Heart left ventricle (tissue), 16 donors: ENCODE results near the gene PER3. TPM values are rescaled to one million over a fixed set of nuclear protein-coding genes. Genes with fewer than 3 reads are reported as not detected.
"Not testable (repeated sequence)": the region's sequence is repeated elsewhere in the genome, so short reads cannot be mapped to it uniquely, and the experiment has no call there.

ENCODE experiments used
- ATAC-seq, 4 donors: fragments of 200-7000 bp; cut with Tn5 transposase; one replicate each; pipeline ENCODE4 v1.9.1; 2020 to 2022; ENCODE audit warnings: moderate library complexity in 4 of 4, mild to moderate bottlenecking in 3 of 4, moderate number of reproducible peaks in 1 of 4
- DNase-seq, 5 donors: peaks; one replicate each; pipeline ENCODE4 v3.0.0-alpha.2; 2020
- H3K27ac ChIP-seq, 12 donors: fragments of 200-600 bp; sonication (generic) in 4 of 12; one replicate each; pipeline versions ENCODE4 v1.5.0 to v1.8.0; 2016 to 2022; ENCODE audit warnings: mild to moderate bottlenecking in 2 of 12
- H3K27me3 ChIP-seq, 9 donors: fragments of 200-600 bp; sonication (generic) in 2 of 9; one replicate each; pipeline versions ENCODE4 v1.5.1 to v1.8.0; 2016 to 2022; ENCODE audit warnings: mild to moderate bottlenecking in 3 of 9
- H3K36me3 ChIP-seq, 9 donors: fragments of 200-600 bp; sonication (generic) in 2 of 9; one replicate each; pipeline versions ENCODE4 v1.5.0 to v1.8.0; 2018 to 2022; ENCODE audit warnings: mild to moderate bottlenecking in 2 of 9
- H3K4me1 ChIP-seq, 12 donors: fragments of 200-600 bp; sonication (generic) in 4 of 12; one replicate each; pipeline versions ENCODE4 v1.5.0 to v1.8.0; 2016 to 2022; ENCODE audit warnings: mild to moderate bottlenecking in 3 of 12
- H3K4me3 ChIP-seq, 12 donors: fragments of 200-600 bp; sonication (generic) in 4 of 12; one replicate each; pipeline versions ENCODE4 v1.5.0 to v1.8.0; 2017 to 2022; ENCODE audit warnings: mild to moderate bottlenecking in 9 of 12, moderate library complexity in 4 of 12
- H3K9me3 ChIP-seq, 12 donors: fragments of 200-600 bp; sonication (generic) in 4 of 12; one replicate each; pipeline versions ENCODE4 v1.5.0 to v1.8.0; 2016 to 2022; ENCODE audit warnings: mild to moderate bottlenecking in 1 of 12
- POLR2A ChIP-seq, 2 donors: fragments of 450-650 bp; IDR thresholded peaks; one replicate each; pipeline ENCODE4 v1.6.1; 2017; ENCODE audit warnings: antibody characterized with exemption in 2 of 2, mild to moderate bottlenecking in 2 of 2, moderate library complexity in 2 of 2
- WGBS, 4 donors: extraction: QIAGEN DNeasy Blood & Tissue Kit in 2 of 4; methylation state at CpG; one replicate each; pipeline versions ENCODE4 v1.1.5 to v1.1.7; 2013 to 2018; 5-methylcytosine and 5-hydroxymethylcytosine counted together
- intact Hi-C, 10 donors: fragments of 100-400 bp; cut with DNase I; formaldehyde crosslinking; loops; one replicate each; pipeline versions ENCODE4 v1.11.1 to v1.14.2; 2022
- polyA plus RNA-seq, 2 donors: library from polyadenylated mRNA; stranded (reverse); fragments of 200-250 nt; gene quantifications; one replicate each; pipeline ENCODE4 v1.2.3, GENCODE V29; 2013
- total RNA-seq, 9 donors: library from RNA; depleted of rRNA in 2 of 9; stranded (reverse); fragments of >200 nt in 2 of 9; fragmentation: NEBNext Ultra II Directional in 3 of 9; extraction: Animal tissue kit (Norgen Biotek cat#: 25700) in 3 of 9; gene quantifications; one replicate each; pipeline versions ENCODE4 v1.1.0 to v1.2.4, GENCODE V29; 2016 to 2023
- TF ChIP-seq, protein P1 (sequence below), 12 donors: fragments of 200-600 bp; sonication (generic) in 4 of 12; IDR thresholded peaks; one replicate each; pipeline versions ENCODE4 v1.5.0 to v1.8.0; 2018 to 2022; ENCODE audit warnings: antibody characterized with exemption in 12 of 12, mild to moderate bottlenecking in 5 of 12
- donor health status: ischemic (EF 13 %, LVEDD 7.1; RV severe dilation, severe dysfunction).
- donor health status: healthy with polysubstance abuse.
- donor health status: DM: no; HTN: yes; CAD: no.
- donor health status: DM: no; HTN: no; CAD: no.
- donor health status: ischemic (EF 25% LVEDD 6.9; RV normal size, moderate dysfunction).
- donor health status: ischemic (EF 25% LVEDD 5.7; RV mildly dilated, moderate dysfunction).
- donor health status: healthy.
- donor health status: DM: yes; HTN: yes; CAD: no.
- donor health status: ischemic (EF 35%, LVEDD 5.7; RV mildly dilated, moderate dysfunction).
- donor health status: nonischemic (EF 11% LVEDD 7.7; RV severe dilation, severe dysfunction).
- donor health status: DM: yes; HTN: yes; CAD: no.
- donor health status: PGD.
- donor health status: ischemic (EF 29% LVEDD 5.4; RV normal size, mild dysfunction).
- donor health status: nonischemic (EF 23%, LVEDD 6.1; RV moderate dilation, normal function).

The PER3 gene
- total and polyA plus RNA-seq, 11 donors, result 3.3 to 46.6 (median 16.0) TPM

- ATAC-seq (no peak), DNase-seq (no peak)
- intact Hi-C loops, result no loop called here
- TF ChIP-seq POLR2A (IDR thresholded peaks at IDR 0.05), result no peak
- TF ChIP-seq, protein P1, sequence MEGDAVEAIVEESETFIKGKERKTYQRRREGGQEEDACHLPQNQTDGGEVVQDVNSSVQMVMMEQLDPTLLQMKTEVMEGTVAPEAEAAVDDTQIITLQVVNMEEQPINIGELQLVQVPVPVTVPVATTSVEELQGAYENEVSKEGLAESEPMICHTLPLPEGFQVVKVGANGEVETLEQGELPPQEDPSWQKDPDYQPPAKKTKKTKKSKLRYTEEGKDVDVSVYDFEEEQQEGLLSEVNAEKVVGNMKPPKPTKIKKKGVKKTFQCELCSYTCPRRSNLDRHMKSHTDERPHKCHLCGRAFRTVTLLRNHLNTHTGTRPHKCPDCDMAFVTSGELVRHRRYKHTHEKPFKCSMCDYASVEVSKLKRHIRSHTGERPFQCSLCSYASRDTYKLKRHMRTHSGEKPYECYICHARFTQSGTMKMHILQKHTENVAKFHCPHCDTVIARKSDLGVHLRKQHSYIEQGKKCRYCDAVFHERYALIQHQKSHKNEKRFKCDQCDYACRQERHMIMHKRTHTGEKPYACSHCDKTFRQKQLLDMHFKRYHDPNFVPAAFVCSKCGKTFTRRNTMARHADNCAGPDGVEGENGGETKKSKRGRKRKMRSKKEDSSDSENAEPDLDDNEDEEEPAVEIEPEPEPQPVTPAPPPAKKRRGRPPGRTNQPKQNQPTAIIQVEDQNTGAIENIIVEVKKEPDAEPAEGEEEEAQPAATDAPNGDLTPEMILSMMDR (IDR thresholded peaks at IDR 0.05), result no peak
- 58 to 61% (median 59%) methylated on average over 5 of the region's 5 CpGs for WGBS, 4 donors
- H3K27ac ChIP-seq, result no peak overlapping the region
- no peaks in the 10 kb centered on the region for H3K27me3 ChIP-seq
- peaks cover 0 to 21% (median 0%) of the 10 kb centered on the region in 12 donors for H3K9me3 ChIP-seq
- peaks cover 0 to 43% (median 33%) of the 10 kb centered on the region in 12 donors for H3K4me1 ChIP-seq
- H3K36me3 ChIP-seq, result peaks cover 0 to 67% (median 49%) of the 10 kb centered on the region in 9 donors
- peak overlapping the region in 1 of 12 donors; percentile 13 for H3K4me3 ChIP-seq
These were observed 2.7 kb downstream of the PER3 start for GRCh38 chr1:7786795-7787194.

- WGBS, 4 donors, result 59 to 89% (median 81%) methylated on average over 5 of the region's 5 CpGs
- intact Hi-C loops, result loop anchor here in 1 of 10 donors (5.0 kb wide), 1 partner anchor 42 kb away; no protein-coding TSS in a partner anchor
- no peak for TF ChIP-seq POLR2A (IDR thresholded peaks at IDR 0.05)
- TF ChIP-seq, protein P1 (IDR thresholded peaks at IDR 0.05), result no peak
- H3K9me3 ChIP-seq, result peaks cover 0 to 22% (median 0%) of the 10 kb centered on the region in 12 donors
- no peak for ATAC-seq
- no peak for DNase-seq
- H3K27me3 ChIP-seq, result no peaks in the 10 kb centered on the region
- no peak overlapping the region for H3K4me3 ChIP-seq
- peaks cover 0 to 97% (median 64%) of the 10 kb centered on the region in 9 donors for H3K36me3 ChIP-seq
- peaks cover 0 to 31% (median 20%) of the 10 kb centered on the region in 12 donors for H3K4me1 ChIP-seq
- no peak overlapping the region for H3K27ac ChIP-seq
These were observed 5.7 kb downstream of the PER3 start for GRCh38 chr1:7789828-7790227.

DNA sequence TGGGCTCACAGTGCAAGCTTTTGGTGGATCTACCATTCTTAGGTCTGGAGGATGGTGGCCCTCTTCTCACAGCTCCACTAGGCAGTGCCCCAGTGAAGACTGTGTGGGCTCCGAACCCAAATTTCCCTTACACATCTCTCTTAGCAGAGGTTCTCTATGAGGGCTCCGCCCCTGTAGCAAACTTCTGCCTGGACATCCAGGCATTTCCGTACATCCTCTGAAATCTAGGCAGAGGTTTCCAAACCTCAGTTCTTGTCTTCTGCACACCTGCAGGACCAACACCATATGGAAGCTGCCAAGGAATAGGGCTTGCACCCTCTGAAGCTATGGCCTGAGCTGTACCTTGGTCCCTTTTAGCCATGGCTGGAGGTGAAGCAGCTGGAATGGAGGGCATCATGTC, 6.9 kb downstream of the PER3 start:
- Histone ChIP-seq H3K9me3 (peaks cover 0 to 22% (median 0%) of the 10 kb centered on the region in 12 donors), H3K4me1 (peaks cover 0 to 20% (median 14%) of the 10 kb centered on the region in 12 donors), H3K36me3 (peaks cover 0 to 100% (median 69%) of the 10 kb centered on the region in 9 donors)
- not testable (repeated sequence) for DNase-seq, H3K4me3 ChIP-seq, H3K27me3 ChIP-seq, ATAC-seq, H3K27ac ChIP-seq
- intact Hi-C loops, result loop anchor here in 1 of 10 donors (5.0 kb wide), 1 partner anchor 41 kb away; no protein-coding TSS in a partner anchor
- 96 to 100% (median 98%) methylated on average over 3 of the region's 3 CpGs for WGBS, 4 donors

DNA sequence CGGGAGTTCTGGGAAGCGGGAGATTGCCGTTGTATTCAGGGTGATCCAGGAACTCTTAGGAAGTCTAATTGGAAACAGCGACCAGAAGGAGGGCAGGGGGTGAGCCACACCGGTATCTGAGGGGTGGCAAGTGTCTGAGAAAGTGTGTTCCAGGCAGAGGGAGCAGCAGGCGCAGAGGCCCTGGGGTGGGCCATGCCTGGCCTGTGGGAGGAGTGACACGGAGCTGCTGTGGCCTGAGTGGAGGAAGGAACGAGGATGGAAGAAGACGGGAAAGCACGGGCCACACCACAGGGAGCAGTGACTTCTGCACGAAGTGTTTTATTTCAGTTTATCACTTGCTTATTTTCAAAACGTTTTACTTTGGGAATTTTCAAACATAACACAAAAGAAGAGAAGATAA, 11.3 kb downstream of the PER3 start:
- Histone ChIP-seq H3K4me3 (no peak overlapping the region), H3K36me3 (peaks cover 0 to 100% (median 77%) of the 10 kb centered on the region in 9 donors), H3K27me3 (no peaks in the 10 kb centered on the region), H3K9me3 (peaks cover 0 to 15% (median 0%) of the 10 kb centered on the region in 12 donors), H3K4me1 (no peaks in the 10 kb centered on the region), H3K27ac (no peak overlapping the region)
- ATAC-seq (no peak), DNase-seq (no peak)
- intact Hi-C loops, result no loop called here
- WGBS, 4 donors, result 84 to 92% (median 90%) methylated on average over 12 of the region's 12 CpGs
- no peak for TF ChIP-seq POLR2A (IDR thresholded peaks at IDR 0.05)
- TF ChIP-seq, protein P1 (IDR thresholded peaks at IDR 0.05), result no peak

- ATAC-seq (no peak), DNase-seq (no peak)
- Histone ChIP-seq H3K4me1 (no peaks in the 10 kb centered on the region), H3K36me3 (peaks cover 0 to 100% (median 81%) of the 10 kb centered on the region in 9 donors), H3K9me3 (no peaks in the 10 kb centered on the region), H3K27ac (no peak overlapping the region), H3K4me3 (no peak overlapping the region), H3K27me3 (no peaks in the 10 kb centered on the region)
- intact Hi-C loops, result loop anchor here in 1 of 10 donors (10.0 kb wide), 1 partner anchor 99 kb away; no protein-coding TSS in a partner anchor
- WGBS, 4 donors, result 85 to 93% (median 91%) methylated on average over 9 of the region's 9 CpGs
- TF ChIP-seq, protein P1 (IDR thresholded peaks at IDR 0.05), result no peak
- TF ChIP-seq POLR2A (IDR thresholded peaks at IDR 0.05), result no peak
These were observed 21.4 kb downstream of the PER3 start for GRCh38 chr1:7805460-7805859.
